HEK293T (cell line): Measurements from ENCODE around the gene ROCK1.
"Not testable (repeated sequence)": the region's sequence is repeated elsewhere in the genome, so short reads cannot be mapped to it uniquely, and the experiment has no call there.

ENCODE experiments used
- CTCF ChIA-PET: fragments of 350-600 bp; formaldehyde crosslinking; extraction: SDS; loops from one replicate; lab custom pipeline; 2021; ENCODE audit warnings: antibody characterized with exemption, inconsistent platforms; lab: Yijun Ruan, JAX
- POLR2A ChIA-PET: fragments of 350-600 bp; formaldehyde crosslinking; extraction: SDS; loops from one replicate; lab custom pipeline; 2020; ENCODE audit warnings: antibody characterized with exemption, inconsistent platforms; lab: Yijun Ruan, JAX
- DNase-seq: peaks from one replicate; pipeline ENCODE4 v3.0.0; 2012; ENCODE audit warnings: mixed read lengths; ENCODE audit errors: extremely low spot score
- ARNT ChIP-seq: fragments of 450-650 bp; IDR thresholded peaks from 2 replicates; pipeline ENCODE4 v1.6.1; 2017; ENCODE audit warnings: mild to moderate bottlenecking
- BHLHE40 ChIP-seq: fragments of 450-650 bp; IDR thresholded peaks from 2 replicates; pipeline ENCODE4 v1.6.1; 2016; ENCODE audit warnings: mild to moderate bottlenecking, moderate library complexity, borderline replicate concordance
- CTBP1 ChIP-seq: fragments of 450-650 bp; IDR thresholded peaks from 2 replicates; pipeline ENCODE4 v1.6.1; 2016; ENCODE audit warnings: borderline replicate concordance
- ELF4 ChIP-seq: fragments of 450-650 bp; IDR thresholded peaks from 2 replicates; pipeline ENCODE4 v1.6.1; 2017; ENCODE audit warnings: antibody characterized with exemption
- FOXA1 ChIP-seq: fragments of 450-650 bp; IDR thresholded peaks from 2 replicates; pipeline ENCODE4 v1.6.1; 2016; ENCODE audit warnings: mild to moderate bottlenecking
- FOXK2 ChIP-seq: fragments of 450-650 bp; IDR thresholded peaks from 2 replicates; pipeline ENCODE4 v1.6.1; 2016; ENCODE audit warnings: mild to moderate bottlenecking
- FOXM1 ChIP-seq: fragments of 450-650 bp; IDR thresholded peaks from 2 replicates; pipeline ENCODE4 v1.6.1; 2017; ENCODE audit warnings: mild to moderate bottlenecking, borderline replicate concordance
- HDGF ChIP-seq: fragments of 450-650 bp; IDR thresholded peaks from 2 replicates; pipeline ENCODE4 v1.6.1; 2017; ENCODE audit warnings: antibody characterized with exemption, borderline replicate concordance
- L3MBTL2 ChIP-seq: fragments of 450-650 bp; conservative IDR thresholded peaks from 2 replicates; pipeline ENCODE4 v1.6.1; 2016; ENCODE audit warnings: mild to moderate bottlenecking
- LEF1 ChIP-seq: fragments of 450-650 bp; IDR thresholded peaks from 2 replicates; pipeline ENCODE4 v1.6.1; 2017; ENCODE audit warnings: mild to moderate bottlenecking, borderline replicate concordance
- NFRKB ChIP-seq: fragments of 450-650 bp; IDR thresholded peaks from 2 replicates; pipeline ENCODE4 v1.6.1; 2016; ENCODE audit warnings: mild to moderate bottlenecking, moderate library complexity
- PKNOX1 ChIP-seq: fragments of 450-650 bp; IDR thresholded peaks from 2 replicates; pipeline ENCODE4 v1.6.1; 2016
- SP1 ChIP-seq: fragments of 450-650 bp; IDR thresholded peaks from 2 replicates; pipeline ENCODE4 v1.6.1; 2017
- SUZ12 ChIP-seq: fragments of 450-650 bp; IDR thresholded peaks from 2 replicates; pipeline ENCODE4 v1.6.1; 2016; ENCODE audit warnings: mild to moderate bottlenecking
- TARDBP ChIP-seq: fragments of 450-650 bp; IDR thresholded peaks from 2 replicates; pipeline ENCODE4 v1.6.1; 2016
- ZNF384 ChIP-seq: fragments of 450-650 bp; IDR thresholded peaks from 2 replicates; pipeline ENCODE4 v1.6.1; 2016

ROCK1 gene

DNA sequence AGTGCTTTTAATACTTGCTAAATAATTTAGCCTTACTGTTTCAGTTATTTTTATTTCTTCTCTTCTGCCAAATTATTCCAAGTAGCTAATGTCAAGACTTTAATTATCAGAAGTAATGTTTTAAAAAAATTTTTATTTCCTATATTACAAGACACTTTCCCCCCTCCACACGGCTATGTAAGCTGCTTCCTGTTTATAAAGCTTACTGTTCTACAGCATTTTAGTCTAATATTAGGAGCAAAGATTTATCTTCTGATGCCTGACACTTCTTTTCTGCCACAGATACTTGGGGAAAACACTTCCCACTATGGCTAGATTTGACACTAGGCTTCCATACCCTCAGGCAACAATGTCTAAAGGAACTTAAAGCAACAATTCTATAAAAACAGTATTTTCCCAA lies 62.3 kb downstream of the ROCK1 start:
- ChIA-PET POLR2A (interaction anchor here (2.2 kb wide), 1 partner anchor 62 kb away, joined by 6 read pairs; the partner anchor contains the start of gene ROCK1), CTCF (interaction anchor here (0.6 kb wide), 1 partner anchor 196 kb away, joined by 3 read pairs; no protein-coding TSS in a partner anchor)
- TF ChIP-seq CTBP1 (no peak), SUZ12 (no peak), NFRKB (no peak), TARDBP (no peak), LEF1 (no peak), PKNOX1 (no peak), ZNF384 (no peak), FOXA1 (no peak), L3MBTL2 (no peak), ELF4 (no peak), ARNT (no peak), BHLHE40 (no peak)
- DNase-seq = no peak

- POLR2A ChIA-PET = no interaction called here
- no peak for TF ChIP-seq BHLHE40
- no peak for TF ChIP-seq ARNT
- TF ChIP-seq NFRKB = no peak
- no peak for TF ChIP-seq FOXM1
- TF ChIP-seq L3MBTL2 = no peak
- CTCF ChIA-PET = no interaction called here
- DNase-seq = no peak
Observed at GRCh38 chr18:21047126-21047525, 64.5 kb downstream of the ROCK1 start.

GRCh38 chr18:21040466-21040865 lies 71.1 kb downstream of the ROCK1 start:
- TF ChIP-seq HDGF (no peak), L3MBTL2 (no peak), ELF4 (no peak), FOXM1 (no peak), CTBP1 (no peak), NFRKB (no peak), TARDBP (no peak), SP1 (no peak), FOXA1 (no peak), SUZ12 (no peak), LEF1 (no peak), ZNF384 (no peak), BHLHE40 (no peak)
- DNase-seq = no peak
- CTCF ChIA-PET = no interaction called here
- POLR2A ChIA-PET = no interaction called here

GRCh38 chr18:21038201-21038600 lies 73.4 kb downstream of the ROCK1 start:
- TF ChIP-seq ELF4 = no peak
- no peak for TF ChIP-seq ZNF384
- TF ChIP-seq PKNOX1 = no peak
- no peak for TF ChIP-seq FOXM1
- TF ChIP-seq FOXA1 = no peak
- TF ChIP-seq L3MBTL2 = no peak
- no peak for TF ChIP-seq LEF1
- TF ChIP-seq BHLHE40 = no peak
- no peak for TF ChIP-seq TARDBP
- no peak for TF ChIP-seq SP1
- no peak for TF ChIP-seq FOXK2
- TF ChIP-seq CTBP1 = no peak
- no peak for TF ChIP-seq HDGF
- TF ChIP-seq ARNT = no peak
- no peak for TF ChIP-seq SUZ12
- TF ChIP-seq NFRKB = no peak
- no peak for DNase-seq
- POLR2A ChIA-PET = no interaction called here
- CTCF ChIA-PET = no interaction called here

DNA sequence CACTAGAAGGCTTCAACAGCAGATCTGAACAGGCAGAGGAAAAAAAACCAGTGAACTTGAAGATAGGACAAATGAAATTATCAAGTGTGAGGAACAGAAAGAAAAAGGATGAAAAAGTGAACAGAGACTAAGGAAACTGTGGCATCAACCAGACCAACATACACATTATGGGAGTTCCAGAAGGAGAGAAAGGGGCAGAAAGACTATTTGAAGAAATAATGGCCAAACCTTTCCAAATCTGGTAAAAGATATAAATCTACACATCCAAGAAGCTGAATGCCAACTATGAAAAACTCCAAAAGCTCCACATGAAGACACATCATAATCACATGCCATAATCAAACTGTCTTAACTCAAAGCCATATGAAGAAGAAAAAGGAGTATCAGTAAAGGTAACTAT lies 79.8 kb downstream of the ROCK1 start:
- TF ChIP-seq L3MBTL2 (no peak), SP1 (no peak), PKNOX1 (no peak), FOXK2 (no peak), ARNT (no peak), NFRKB (no peak), CTBP1 (no peak), ELF4 (no peak), TARDBP (no peak), BHLHE40 (no peak), FOXM1 (no peak)
- POLR2A ChIA-PET = no interaction called here
- DNase-seq = no peak
- CTCF ChIA-PET = no interaction called here

- POLR2A ChIA-PET, CTCF ChIA-PET, DNase-seq: not testable (repeated sequence)
Observed at GRCh38 chr18:21018257-21018656, 93.4 kb downstream of the ROCK1 start.

DNA sequence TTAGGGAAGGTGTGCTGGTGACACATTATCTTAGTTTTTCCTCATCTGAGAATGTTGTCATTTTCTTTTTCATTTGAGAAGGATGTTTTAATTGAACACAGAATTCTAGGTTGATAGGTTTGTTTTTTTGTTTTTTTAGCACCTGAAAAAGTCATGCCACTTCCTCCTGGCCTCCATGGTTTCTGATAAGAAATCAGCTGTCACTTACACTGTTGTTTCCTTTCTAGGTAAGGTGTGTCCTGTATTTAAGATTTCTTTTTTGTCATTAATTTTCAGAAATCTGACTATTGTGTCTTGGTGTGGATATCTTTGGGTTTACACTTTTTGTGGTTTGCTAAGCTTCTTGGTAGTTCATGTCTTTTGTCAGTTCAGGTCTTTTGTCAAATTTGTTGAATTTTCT lies 99.3 kb downstream of the ROCK1 start:
- ChIA-PET CTCF (no interaction called here), POLR2A (no interaction called here)
- DNase-seq = no peak
- no peak for TF ChIP-seq FOXA1
- TF ChIP-seq ARNT = no peak
- TF ChIP-seq FOXM1 = no peak
- TF ChIP-seq SP1 = no peak
- TF ChIP-seq PKNOX1 = no peak
- TF ChIP-seq LEF1 = no peak
- TF ChIP-seq ELF4 = no peak
- TF ChIP-seq L3MBTL2 = no peak
- TF ChIP-seq NFRKB = no peak
- TF ChIP-seq FOXK2 = no peak
